GM23248 (cell line): Measurements from ENCODE around the gene R3HDM4. TPM values are rescaled to one million over a fixed set of nuclear protein-coding genes. Genes with fewer than 3 reads are reported as not detected.
"Not testable (repeated sequence)": the region's sequence is repeated elsewhere in the genome, so short reads cannot be mapped to it uniquely, and the experiment has no call there.

Experiments used
- DNase-seq: peaks from one replicate; pipeline ENCODE4 v3.0.0-alpha.2; 2015
- H2AFZ ChIP-seq: fragments of 200-600 bp; sonication (generic); 2 replicates; pipeline ENCODE4 v1.6.1; 2016; ENCODE audit warnings: antibody characterized with exemption
- H3F3A ChIP-seq: fragments of 200-600 bp; sonication (generic); 2 replicates; pipeline ENCODE4 v1.6.1; 2016; ENCODE audit warnings: mild to moderate bottlenecking, antibody characterized with exemption, mixed run types; ENCODE audit not compliant: insufficient read depth
- H3K27ac ChIP-seq: fragments of 200-600 bp; sonication (generic); 2 replicates; pipeline ENCODE4 v1.5.1; 2016; ENCODE audit warnings: mild to moderate bottlenecking
- H3K27me3 ChIP-seq: fragments of 200-600 bp; sonication (generic); replicated peaks from 2 replicates; pipeline ENCODE4 v1.6.1; 2016; ENCODE audit warnings: mild to moderate bottlenecking; ENCODE audit not compliant: insufficient read depth
- H3K36me3 ChIP-seq: fragments of 200-600 bp; sonication (generic); 2 replicates; pipeline ENCODE4 v1.6.1; 2016; ENCODE audit warnings: low read depth, mild to moderate bottlenecking
- H3K4me1 ChIP-seq: fragments of 200-600 bp; sonication (generic); 2 replicates; pipeline ENCODE4 v1.6.1; 2016; ENCODE audit warnings: mild to moderate bottlenecking; ENCODE audit not compliant: insufficient read depth
- H3K4me2 ChIP-seq: fragments of 200-600 bp; sonication (generic); one replicate; pipeline ENCODE4 v1.6.1; 2016; ENCODE audit warnings: mild to moderate bottlenecking; ENCODE audit not compliant: unreplicated experiment
- H3K4me3 ChIP-seq: fragments of 200-600 bp; sonication (generic); 2 replicates; pipeline ENCODE4 v1.5.1; 2016; ENCODE audit warnings: mild to moderate bottlenecking
- H3K79me2 ChIP-seq: fragments of 200-600 bp; sonication (generic); 2 replicates; pipeline ENCODE4 v1.6.1; 2016; ENCODE audit warnings: mild to moderate bottlenecking; ENCODE audit not compliant: insufficient read depth
- H3K9ac ChIP-seq: fragments of 200-600 bp; sonication (generic); 2 replicates; pipeline ENCODE4 v1.6.1; 2016; ENCODE audit warnings: mild to moderate bottlenecking
- H3K9me2 ChIP-seq: fragments of 200-600 bp; sonication (generic); 2 replicates; pipeline ENCODE4 v1.6.1; 2016; ENCODE audit warnings: mixed run types, mild to moderate bottlenecking, moderate library complexity; ENCODE audit not compliant: insufficient read depth
- H3K9me3 ChIP-seq: fragments of 200-600 bp; sonication (generic); one replicate; pipeline ENCODE4 v1.6.1; 2017; ENCODE audit warnings: low read depth
- H4K20me1 ChIP-seq: fragments of 200-600 bp; sonication (generic); 2 replicates; pipeline ENCODE4 v1.6.0; 2016; ENCODE audit not compliant: insufficient read depth
- EZH2 ChIP-seq: fragments of 200-600 bp; sonication (generic); IDR thresholded peaks from 2 replicates; pipeline ENCODE4 v1.6.1; 2018; ENCODE audit warnings: antibody characterized with exemption, mild to moderate bottlenecking; ENCODE audit not compliant: insufficient read depth, poor library complexity, severe bottlenecking
- EZH2phosphoT487 ChIP-seq: fragments of 200-600 bp; sonication (generic); IDR thresholded peaks from 2 replicates; pipeline ENCODE4 v1.6.1; 2018; ENCODE audit warnings: antibody characterized with exemption, moderate library complexity, mild to moderate bottlenecking, low read depth; ENCODE audit not compliant: insufficient read depth
- WGBS, 2 experiments: methylation state at CpG; one replicate each; pipeline ENCODE4 v1.1.6; 2015 to 2017; ENCODE audit warnings: low lambda C conversion rate in 2 of 2, low coverage in 1 of 2; ENCODE audit errors: missing lambda C conversion rate in 2 of 2; 5-methylcytosine and 5-hydroxymethylcytosine counted together
- in situ Hi-C: fragments of 300-500 bp; cut with MboI; formaldehyde crosslinking; loops from 2 replicates; pipeline ENCODE4 v1.15.0; 2020
- polyA plus RNA-seq: library from polyadenylated mRNA; unstranded; fragments of >200 nt; fragmentation: Nextera tagmentation; extraction: Ambion mirVana; gene quantifications from 2 replicates; pipeline ENCODE4 v1.2.1, GENCODE V29; 2016
- total RNA-seq: library from RNA; depleted of rRNA; stranded (reverse); fragments of >200 nt; shearing (Covaris generic); gene quantifications from 2 replicates; pipeline ENCODE4 v1.2.3, GENCODE V29; 2014

R3HDM4 gene
- total and polyA plus RNA-seq, 2 experiments from 2014 or later: 50.9 to 52.7 TPM

DNA sequence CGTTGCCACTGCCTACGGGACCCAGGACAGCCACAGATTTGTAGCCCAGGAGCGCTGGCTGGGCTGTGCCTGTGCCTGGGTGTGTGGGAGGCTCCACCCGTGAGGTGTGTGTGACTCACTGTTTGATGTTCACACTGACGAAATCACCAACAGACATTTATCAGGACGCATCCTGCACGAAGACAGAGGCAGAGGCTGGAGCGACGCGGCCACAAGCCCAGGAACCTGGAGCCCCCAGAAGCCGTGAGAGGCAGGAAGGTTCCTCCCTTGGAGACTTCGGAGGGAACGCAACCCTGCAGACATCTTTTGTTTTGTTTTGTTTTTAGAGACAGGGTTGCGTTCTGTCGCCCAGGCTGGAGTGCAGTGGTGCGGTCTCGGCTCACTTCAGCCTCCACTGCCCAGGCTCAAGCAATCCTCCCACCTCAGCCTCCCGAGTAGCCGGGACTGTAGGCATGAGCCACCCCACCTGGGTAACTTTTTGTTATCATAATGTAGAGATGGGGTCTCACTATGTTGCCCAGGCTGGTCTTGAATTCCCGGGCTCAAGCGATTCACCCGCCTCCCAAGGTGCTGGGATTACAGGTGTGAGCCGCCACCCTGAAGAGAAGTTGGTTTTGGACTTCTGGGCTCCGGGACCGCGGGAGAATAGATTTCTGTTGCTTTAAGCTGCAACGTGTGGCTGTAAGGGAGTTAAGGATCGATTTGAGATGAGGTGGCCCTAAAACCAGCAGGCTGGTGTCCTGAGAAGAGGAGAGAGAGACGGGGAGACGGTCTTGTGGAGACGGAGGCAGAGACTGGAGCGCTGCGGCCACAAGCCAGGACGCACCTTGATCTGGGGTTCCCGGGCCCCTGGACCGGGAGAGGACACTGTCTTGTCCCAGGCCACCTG lies 46.2 kb upstream of the R3HDM4 start:
- Histone ChIP-seq H3K79me2 (peaks cover 78% of the 10 kb centered on the region), H3K4me1 (peaks cover 7% of the 10 kb centered on the region; the same call in 1 of the 2 replicates), H3K9me3 (no peaks in the 10 kb centered on the region), H3K4me3 (no peak overlapping the region), H2AFZ (no peak overlapping the region), H3K9ac (no peak overlapping the region), H3K4me2 (no peak overlapping the region), H3K36me3 (no peaks in the 10 kb centered on the region; the same call in 1 of the 2 replicates), H3K27ac (no peak overlapping the region), H3K27me3 (no peaks in the 10 kb centered on the region), H3F3A (no peaks in the 10 kb centered on the region), H3K9me2 (no peaks in the 10 kb centered on the region), H4K20me1 (no peaks in the 10 kb centered on the region)
- 86 to 87% methylated on average over 36 of the region's 36 CpGs for WGBS, 2 experiments
- TF ChIP-seq EZH2phosphoT487: no peak
- no peak for TF ChIP-seq EZH2
- in situ Hi-C loops: no loop called here
- peak; percentile 67 for DNase-seq

DNA sequence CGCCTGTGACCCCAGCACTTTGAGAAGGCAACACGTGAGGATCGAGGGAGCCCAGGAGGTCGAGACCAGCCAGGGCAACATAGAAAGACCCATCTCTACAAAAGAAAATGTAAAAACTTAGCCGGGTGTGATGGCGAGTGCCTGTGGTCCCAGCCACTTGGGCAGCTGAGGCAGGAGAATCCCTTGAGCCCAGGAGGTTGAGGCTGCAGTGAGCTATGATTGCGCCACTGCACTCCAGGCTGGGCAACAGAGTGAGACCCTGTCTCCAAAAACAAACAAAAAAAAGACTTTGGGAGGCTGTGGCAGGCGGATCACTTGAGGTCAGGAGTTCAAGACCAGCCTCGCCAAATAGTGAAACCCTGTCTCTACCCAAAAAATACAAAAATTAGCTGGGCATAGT lies 44.6 kb upstream of the R3HDM4 start:
- H3F3A ChIP-seq, H3K36me3 ChIP-seq, H3K9ac ChIP-seq, H3K27me3 ChIP-seq, DNase-seq, H4K20me1 ChIP-seq, H3K9me3 ChIP-seq, in situ Hi-C loops, H2AFZ ChIP-seq, H3K4me3 ChIP-seq, H3K4me2 ChIP-seq, H3K9me2 ChIP-seq, H3K27ac ChIP-seq: not testable (repeated sequence)
- 93 to 97% methylated on average over 9 of the region's 9 CpGs for WGBS, 2 experiments
- peaks cover 87% of the 10 kb centered on the region for H3K79me2 ChIP-seq
- H3K4me1 ChIP-seq: peaks cover 12% of the 10 kb centered on the region; the same call in 1 of the 2 replicates

- peaks cover 89% of the 10 kb centered on the region for H3K79me2 ChIP-seq
- H3K27ac ChIP-seq: no peak overlapping the region
- H3K36me3 ChIP-seq: no peaks in the 10 kb centered on the region
- H2AFZ ChIP-seq: no peak overlapping the region
- in situ Hi-C loops: no loop called here
- no peaks in the 10 kb centered on the region for H3F3A ChIP-seq
- H3K9ac ChIP-seq: no peak overlapping the region
- TF ChIP-seq EZH2phosphoT487 (no peak), EZH2 (no peak)
- 51 to 52% methylated on average over 18 to 26 of the region's 27 CpGs for WGBS, 2 experiments
- peak; percentile 52 for DNase-seq
- H3K27me3 ChIP-seq: no peaks in the 10 kb centered on the region
- no peaks in the 10 kb centered on the region for H3K9me3 ChIP-seq
- H3K4me2 ChIP-seq: no peak overlapping the region
- no peaks in the 10 kb centered on the region for H3K9me2 ChIP-seq
- H4K20me1 ChIP-seq: no peaks in the 10 kb centered on the region
- peaks cover 11% of the 10 kb centered on the region; the same call in 1 of the 2 replicates for H3K4me1 ChIP-seq
- H3K4me3 ChIP-seq: no peak overlapping the region
Observed at GRCh38 chr19:956766-957440, 43.9 kb upstream of the R3HDM4 start.

- WGBS, 2 experiments: 88 to 89% methylated on average over 45 to 54 of the region's 55 CpGs
- no peaks in the 10 kb centered on the region for H4K20me1 ChIP-seq
- no peaks in the 10 kb centered on the region for H3K9me2 ChIP-seq
- no peak overlapping the region for H3K4me3 ChIP-seq
- no peaks in the 10 kb centered on the region for H3K27me3 ChIP-seq
- peaks cover 94% of the 10 kb centered on the region for H3K79me2 ChIP-seq
- no peak for DNase-seq
- H3K4me1 ChIP-seq: peaks cover 18% of the 10 kb centered on the region; the same call in 1 of the 2 replicates
- no peak overlapping the region for H2AFZ ChIP-seq
- H3K4me2 ChIP-seq: no peak overlapping the region
- no peak for TF ChIP-seq EZH2
- no peak for TF ChIP-seq EZH2phosphoT487
- no peak overlapping the region for H3K9ac ChIP-seq
- in situ Hi-C loops: no loop called here
- H3F3A ChIP-seq: no peaks in the 10 kb centered on the region
- no peaks in the 10 kb centered on the region for H3K36me3 ChIP-seq
- H3K27ac ChIP-seq: no peak overlapping the region
- no peaks in the 10 kb centered on the region for H3K9me3 ChIP-seq
Observed at GRCh38 chr19:955803-956765, 43.1 kb upstream of the R3HDM4 start.
